G401 (cell line): ENCODE results near the gene ASCC3. TPM values are rescaled to one million over a fixed set of nuclear protein-coding genes. Genes with fewer than 3 reads are reported as not detected.

ENCODE experiments used
- DNase-seq: peaks from one replicate; pipeline ENCODE4 v3.0.0-alpha.2; 2015; ENCODE audit warnings: low spot score
- in situ Hi-C: cut with HindIII; loops from 2 replicates; pipeline ENCODE4 v1.10.0; 2016; ENCODE audit warnings: low sequenced_read_pairs, mixed read lengths
- total RNA-seq: library from RNA; depleted of rRNA; stranded (reverse); fragments of >200 nt; shearing (Covaris generic); gene quantifications from 2 replicates; pipeline ENCODE4 v1.2.3, GENCODE V29; 2014

Gene ASCC3
- total RNA-seq, 1 experiment from 2014 or later, result 43.8 TPM

DNA sequence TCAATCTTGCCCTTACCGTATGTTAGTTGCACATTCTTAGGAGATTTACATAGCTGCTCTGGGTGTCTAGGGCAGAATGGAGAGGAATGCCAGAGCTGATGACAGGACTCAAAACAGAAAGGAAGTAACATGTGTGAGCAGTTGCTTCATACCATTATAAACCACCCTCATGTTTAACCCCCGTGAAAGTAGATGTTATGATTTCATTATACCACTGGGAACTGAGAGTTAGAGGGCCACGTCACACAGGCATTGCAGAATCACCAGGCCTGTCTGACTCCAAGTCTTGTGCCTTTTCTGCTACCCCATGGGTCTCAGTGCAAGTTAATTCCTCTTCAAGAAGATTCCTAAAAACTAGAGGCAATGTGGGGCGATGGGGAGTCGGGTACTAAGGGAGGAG is 392.9 kb downstream of the ASCC3 start:
- in situ Hi-C loops, result no loop called here
- DNase-seq, result no peak

GRCh38 chr6:100487638-100488037 is 393.5 kb downstream of the ASCC3 start:
- in situ Hi-C loops, result no loop called here
- no peak for DNase-seq

DNA sequence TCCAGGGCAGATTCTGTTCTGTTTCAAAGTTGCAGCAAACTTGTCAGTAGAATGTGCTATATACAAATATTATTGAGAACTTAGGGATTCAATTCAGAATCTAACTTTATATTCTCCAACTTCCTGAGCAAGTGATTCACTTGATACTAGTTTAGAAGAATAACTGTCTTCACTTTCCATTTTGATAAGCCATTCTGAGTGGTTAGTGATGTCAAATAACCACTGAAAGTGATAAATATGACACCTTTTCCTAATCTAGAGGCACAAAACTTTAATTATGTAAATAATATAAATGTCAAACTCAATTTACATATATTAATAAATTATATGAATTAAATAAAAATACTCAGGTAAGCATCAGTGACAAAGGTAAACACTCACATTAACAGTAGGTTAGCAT is 395.9 kb downstream of the ASCC3 start:
- in situ Hi-C loops, result no loop called here
- DNase-seq, result no peak

DNA sequence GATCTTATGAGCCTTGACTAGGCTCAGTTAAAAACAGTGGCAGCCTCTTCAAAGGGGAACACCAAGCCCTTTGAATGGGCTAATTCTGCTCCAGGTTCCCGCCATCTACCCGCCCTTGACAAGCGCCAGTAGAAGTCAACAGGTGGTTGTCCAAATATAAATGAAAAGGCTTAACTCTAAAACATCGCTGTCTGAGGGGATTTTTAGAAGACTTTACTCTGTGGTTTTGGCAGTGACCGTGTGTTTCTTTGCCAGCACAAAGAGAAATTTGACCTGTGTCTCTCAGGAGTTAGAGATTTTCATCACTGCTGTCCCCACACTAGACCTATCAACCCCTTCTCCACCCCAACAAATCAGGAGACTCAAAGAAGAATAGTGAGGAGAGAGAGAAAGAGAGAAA is 396.7 kb downstream of the ASCC3 start:
- DNase-seq, result no peak
- in situ Hi-C loops, result no loop called here

DNA sequence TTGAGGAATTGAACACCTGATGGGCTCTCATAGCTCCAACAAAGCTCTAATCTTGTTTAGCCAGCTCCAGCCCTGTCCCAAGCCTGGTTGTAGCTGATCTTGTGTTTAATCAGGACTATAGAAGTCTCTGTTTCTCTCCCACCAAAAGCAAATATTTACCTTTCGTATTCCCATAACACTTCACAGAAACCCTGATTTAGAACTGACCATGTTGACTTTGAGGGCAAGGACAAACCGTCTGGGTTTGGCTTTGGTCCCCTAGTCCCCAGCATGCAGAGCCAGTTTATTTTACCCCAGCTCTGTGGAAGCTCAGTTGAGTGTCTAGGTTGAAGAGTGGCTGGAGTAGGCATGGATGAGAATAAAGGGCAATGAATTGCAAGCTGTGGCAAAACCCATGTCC is 398.4 kb downstream of the ASCC3 start:
- in situ Hi-C loops, result no loop called here
- no peak for DNase-seq

GRCh38 chr6:100479179-100480035 is 401.7 kb downstream of the ASCC3 start:
- peak; percentile 21 for DNase-seq

DNA sequence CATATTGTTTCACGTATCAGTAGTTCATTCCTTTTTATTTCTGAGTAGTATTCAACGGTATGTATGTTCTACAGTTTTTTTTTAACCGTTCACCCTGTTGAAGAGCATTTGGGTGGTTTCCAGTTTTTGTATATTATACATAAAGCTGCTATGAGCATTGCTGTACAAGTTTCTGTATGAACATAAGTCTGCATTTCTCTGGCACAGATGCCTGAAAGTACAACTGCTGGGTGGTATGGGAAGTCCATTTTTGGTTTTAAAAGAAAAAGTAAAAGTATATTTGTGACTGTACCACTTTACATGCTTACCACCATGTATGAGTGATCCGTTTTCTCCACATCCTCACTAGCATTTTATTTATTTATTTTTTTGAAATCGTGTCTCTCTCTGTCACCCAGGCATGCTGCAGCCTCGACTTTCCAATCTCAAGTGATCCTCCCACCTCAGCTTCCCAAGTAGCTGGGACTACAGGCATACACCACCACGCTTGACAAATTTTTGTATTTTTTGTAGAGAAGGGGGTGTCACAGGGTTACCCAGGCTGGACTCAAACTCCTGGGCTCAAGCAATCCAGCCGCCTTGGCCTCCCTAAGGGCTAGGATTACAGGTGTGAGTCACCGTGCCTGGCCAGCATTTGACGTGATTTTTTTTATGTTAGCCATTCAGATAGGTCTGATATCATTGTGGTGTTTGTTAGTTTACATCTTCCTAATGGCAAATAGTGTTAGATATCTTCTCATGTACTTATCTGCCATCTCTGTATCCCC is 405.4 kb downstream of the ASCC3 start:
- in situ Hi-C loops, result no loop called here
- DNase-seq, result no peak

More at GRCh38 chr6:100479179-100480035, 401.7 kb downstream of the ASCC3 start:
- in situ Hi-C loops, result no loop called here

GRCh38 chr6:100473182-100473581 is 407.9 kb downstream of the ASCC3 start:
- in situ Hi-C loops, result no loop called here
- no peak for DNase-seq

GRCh38 chr6:100472674-100473073 is 408.5 kb downstream of the ASCC3 start:
- in situ Hi-C loops, result no loop called here

GRCh38 chr6:100470422-100471120 is 410.6 kb downstream of the ASCC3 start:
- DNase-seq, result no peak
- in situ Hi-C loops, result no loop called here

More at GRCh38 chr6:100472674-100473073, 408.5 kb downstream of the ASCC3 start:
- no peak for DNase-seq

GRCh38 chr6:100469101-100469859 is 411.8 kb downstream of the ASCC3 start:
- no peak for DNase-seq
- in situ Hi-C loops, result no loop called here

DNA sequence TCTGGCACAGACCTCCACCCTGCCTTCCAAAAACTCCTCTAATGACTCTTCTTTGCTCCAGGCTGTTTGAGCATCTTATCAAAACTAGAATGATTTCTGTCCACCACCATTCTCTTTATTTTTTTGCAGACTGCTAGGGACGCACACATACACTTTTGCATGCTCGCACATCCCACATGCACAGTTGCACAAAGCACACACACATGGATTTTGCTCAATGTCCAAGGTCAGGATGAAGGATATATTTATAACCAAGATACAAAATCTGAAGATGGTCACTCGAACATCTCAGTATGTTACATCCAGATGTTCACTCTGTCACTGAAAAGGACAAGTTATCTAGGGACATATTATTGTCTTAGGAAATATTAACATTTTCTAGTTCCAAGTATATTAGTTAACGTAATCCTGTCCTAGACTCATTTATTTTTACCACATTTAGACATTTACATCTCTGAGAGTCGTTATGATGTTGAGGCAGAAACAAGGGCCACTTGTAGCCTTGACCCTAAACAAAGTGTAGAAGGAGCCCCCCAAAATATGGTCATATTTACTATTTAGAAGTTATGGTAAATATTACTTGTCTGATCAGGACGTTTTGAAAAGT is 413.0 kb downstream of the ASCC3 start:
- in situ Hi-C loops, result no loop called here
- DNase-seq, result no peak

DNA sequence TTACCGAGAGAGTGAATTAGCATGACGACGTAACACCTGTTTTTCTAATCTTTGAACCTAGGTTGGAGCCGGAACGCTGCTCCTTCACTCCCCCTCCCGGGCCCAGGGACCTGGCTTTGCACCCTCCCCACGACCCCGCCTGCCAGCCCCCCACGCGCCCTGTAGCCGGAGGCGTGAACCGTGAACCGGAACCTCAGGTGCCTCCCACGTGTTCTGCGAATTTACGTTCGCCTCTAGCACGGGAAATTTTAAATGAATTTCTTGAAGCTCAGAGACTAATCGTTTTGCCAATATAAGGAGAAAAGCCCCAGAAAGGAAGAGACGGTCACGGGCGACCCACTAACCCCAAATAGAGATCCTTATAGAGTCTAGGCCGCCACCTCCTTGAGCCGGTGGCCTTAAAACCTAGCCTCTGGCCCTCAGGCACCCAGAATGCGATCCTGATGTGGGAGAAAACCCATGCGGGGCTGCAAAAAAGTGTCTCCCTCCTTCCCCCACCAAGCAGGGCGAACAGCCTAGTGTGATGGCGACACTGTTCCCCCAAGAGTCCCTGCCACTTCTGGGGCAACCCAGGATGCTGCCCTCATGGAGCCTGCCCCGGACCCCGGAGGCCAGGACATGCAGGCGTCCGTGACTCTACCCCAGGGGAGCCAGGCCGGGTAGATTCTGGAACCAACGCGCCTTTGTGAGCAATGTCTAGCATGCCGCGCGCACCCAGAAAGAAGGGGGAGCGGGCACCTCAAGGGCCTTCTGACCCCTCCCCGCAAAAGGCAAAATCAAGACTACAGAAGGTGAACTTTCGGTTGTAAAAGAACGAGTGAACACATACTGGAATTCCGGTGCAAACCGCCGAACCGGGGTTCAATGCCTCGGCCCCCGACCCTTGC is 413.8 kb downstream of the ASCC3 start:
- in situ Hi-C loops, result no loop called here
- no peak for DNase-seq

DNA sequence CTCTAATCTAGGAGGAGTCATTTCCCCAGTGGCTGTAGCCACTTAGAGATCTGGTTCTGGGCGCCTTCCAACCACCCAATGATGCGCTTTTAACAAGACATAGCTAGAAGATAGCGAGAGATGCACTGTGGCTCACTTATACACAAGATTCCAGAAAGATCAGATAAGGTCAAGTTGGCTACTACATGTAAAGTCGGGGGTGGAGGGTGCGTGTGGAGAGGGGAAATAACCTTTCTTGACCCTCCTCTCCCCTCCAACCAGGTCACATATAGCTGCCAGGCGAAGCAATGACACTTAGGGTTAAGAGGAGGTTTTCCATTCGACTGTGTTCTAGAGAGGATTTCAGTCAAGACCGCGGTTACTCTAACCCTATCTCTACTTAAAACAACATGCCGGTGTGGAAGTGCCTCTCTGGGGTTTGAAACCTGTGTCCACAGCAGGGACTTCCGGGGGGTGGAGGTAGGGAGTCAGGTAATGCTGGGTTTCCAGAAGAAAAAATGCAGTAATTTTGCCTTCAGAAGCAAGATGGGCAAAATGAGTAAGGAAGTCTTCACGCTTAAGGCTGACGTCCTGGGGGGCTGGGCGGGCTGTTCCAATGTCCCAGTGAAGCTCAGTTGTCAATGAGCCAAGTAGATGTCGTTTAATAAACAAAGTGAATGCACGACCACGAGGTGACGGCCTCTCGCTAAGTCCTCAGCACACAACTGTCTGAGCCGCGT is 414.6 kb downstream of the ASCC3 start:
- DNase-seq, result no peak
- in situ Hi-C loops, result no loop called here

- in situ Hi-C loops, result no loop called here
Observed at GRCh38 chr6:100465701-100466409, 415.3 kb downstream of the ASCC3 start.

DNA sequence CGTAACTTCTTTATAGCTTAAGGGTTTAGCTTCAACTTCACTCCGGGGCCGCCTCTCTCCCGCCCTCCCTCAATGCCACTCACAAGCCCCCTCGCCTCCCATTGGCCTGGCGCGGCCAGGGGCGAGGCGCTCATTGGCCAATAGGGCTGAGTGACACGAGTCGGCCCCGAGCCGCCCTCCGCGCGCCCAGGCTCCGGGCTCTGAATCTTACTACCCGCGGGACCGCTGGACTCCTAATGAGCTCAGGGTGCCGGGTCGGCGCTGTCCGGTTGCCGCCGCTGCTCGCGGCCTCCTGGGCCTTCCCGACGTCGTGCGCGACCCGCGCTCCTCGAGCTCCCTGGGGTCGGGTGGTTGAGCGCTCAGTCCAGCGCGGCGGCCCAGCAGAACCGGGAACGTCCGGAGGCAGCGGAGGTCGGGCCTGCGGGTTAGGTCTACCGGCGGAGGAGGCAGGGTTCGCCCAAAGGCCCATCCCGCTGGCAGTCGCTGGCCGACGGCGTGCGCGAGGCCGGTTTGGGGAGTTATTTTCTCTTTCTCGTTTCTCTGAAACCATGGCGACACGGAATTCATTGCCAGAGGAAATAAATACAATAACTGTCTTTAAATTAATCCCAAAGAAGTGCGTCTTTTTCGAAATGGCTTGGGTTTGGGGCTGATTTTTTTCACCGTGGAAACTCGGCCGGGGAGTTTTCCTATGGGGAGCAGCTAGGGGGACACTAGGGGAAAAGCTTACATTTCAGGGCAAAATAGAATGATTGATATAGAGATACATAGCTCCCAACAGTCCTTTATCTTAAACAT is 416.0 kb downstream of the ASCC3 start, which contains the start of gene SIM1:
SIM1 (minus strand) TSS at position 19 of the 798 bp plus-strand sequence. CDS start 1,453 bp downstream, outside the sequence.
- in situ Hi-C loops, result no loop called here
- DNase-seq, result peak; percentile 15

More at GRCh38 chr6:100465701-100466409, 415.3 kb downstream of the ASCC3 start:
- no peak for DNase-seq
